ENCODE measurements around the gene ASPHD2. TPM values are rescaled to one million over a fixed set of nuclear protein-coding genes. Genes with fewer than 3 reads are reported as not detected.

The ASPHD2 gene
- total RNA-seq, 2 donors from 2014 or later, result 1.6 to 2.6 TPM

DNA sequence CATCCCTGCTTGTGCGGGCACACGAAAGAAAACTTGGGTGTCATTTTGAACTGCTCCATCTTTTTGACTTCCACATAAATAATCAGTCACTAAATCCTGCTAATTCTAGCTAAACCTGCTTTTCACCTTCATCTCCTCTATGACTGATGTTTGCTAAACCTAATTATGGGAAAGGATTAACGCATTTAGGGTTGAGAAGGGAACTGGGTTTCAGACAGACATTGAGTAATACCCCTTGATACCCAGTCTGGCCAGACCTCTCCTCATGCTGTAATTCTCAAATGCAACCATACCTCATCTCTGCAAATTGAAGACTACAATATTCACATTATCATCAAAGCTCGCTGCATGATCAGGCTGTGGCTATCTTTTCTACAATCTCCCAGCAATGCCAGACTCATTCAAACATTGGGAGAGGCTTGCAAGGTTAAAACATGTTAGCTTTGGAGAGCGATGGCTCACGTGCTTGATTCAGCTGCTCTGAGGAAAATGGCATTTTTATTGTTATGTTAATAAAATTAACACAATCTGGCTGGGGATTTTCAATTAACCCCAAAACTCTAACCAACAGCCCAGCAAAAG, 52.1 kb downstream of the ASPHD2 start:
- Histone ChIP-seq H3K27me3 (replicated peaks; ENCODE audit: insufficient read depth) (no peaks in the 10 kb centered on the region), H3K9me3 (no peaks in the 10 kb centered on the region), H3K36me3 (no peaks in the 10 kb centered on the region), H3K27ac (no peak overlapping the region), H3K4me3 (no peak overlapping the region), H3K4me1 (ENCODE audit: control insufficient read depth in 1 of 2, low read depth in 2 of 2) (peaks cover 23 to 58% of the 10 kb centered on the region in 2 donors)
- DNase-seq (ENCODE audit: low spot score) (no peak), ATAC-seq (ENCODE audit: insufficient number of reproducible peaks, low FRiP score, low read depth) (no peak)
- TF ChIP-seq CTCF (IDR thresholded peaks at IDR 0.05), result no peak

DNA sequence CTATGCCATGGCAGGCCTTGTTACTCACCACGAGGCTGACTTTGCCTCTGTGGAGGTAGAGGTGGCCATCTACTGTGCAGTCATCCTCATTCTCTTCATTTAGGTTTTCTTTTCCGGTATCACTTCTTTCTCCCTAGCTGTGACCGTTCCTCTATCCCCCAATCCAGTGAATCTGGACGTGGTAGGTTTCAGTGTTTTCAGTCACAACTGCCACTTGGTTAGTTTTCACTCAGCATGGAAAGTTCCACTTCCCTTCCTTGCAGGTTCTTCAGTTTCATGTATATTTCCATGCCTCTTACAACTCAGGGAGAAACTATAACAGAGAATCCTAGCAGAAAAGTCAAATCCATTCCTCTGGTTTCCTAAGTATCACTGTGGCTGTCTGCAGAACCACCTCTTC, 52.6 kb downstream of the ASPHD2 start:
- ATAC-seq (ENCODE audit: insufficient number of reproducible peaks, low FRiP score, low read depth), result no peak
- Histone ChIP-seq H3K4me3 (no peak overlapping the region), H3K9me3 (no peaks in the 10 kb centered on the region), H3K27ac (no peak overlapping the region), H3K4me1 (ENCODE audit: control insufficient read depth in 1 of 2, low read depth in 2 of 2) (peaks cover 23 to 58% of the 10 kb centered on the region in 2 donors), H3K27me3 (replicated peaks; ENCODE audit: insufficient read depth) (no peaks in the 10 kb centered on the region), H3K36me3 (no peaks in the 10 kb centered on the region)
- no peak for DNase-seq (ENCODE audit: low spot score)
- no peak for TF ChIP-seq CTCF (IDR thresholded peaks at IDR 0.05)

- Histone ChIP-seq H3K9me3 (no peaks in the 10 kb centered on the region), H3K27me3 (replicated peaks; ENCODE audit: insufficient read depth) (no peaks in the 10 kb centered on the region), H3K4me1 (ENCODE audit: control insufficient read depth in 1 of 2, low read depth in 2 of 2) (peaks cover 23 to 58% of the 10 kb centered on the region in 2 donors), H3K27ac (no peak overlapping the region), H3K36me3 (no peaks in the 10 kb centered on the region), H3K4me3 (no peak overlapping the region)
- ATAC-seq (ENCODE audit: insufficient number of reproducible peaks, low FRiP score, low read depth), result no peak
- DNase-seq (ENCODE audit: low spot score), result no peak
- TF ChIP-seq CTCF (IDR thresholded peaks at IDR 0.05), result no peak
Observed at GRCh38 chr22:26482161-26482560, 53.1 kb downstream of the ASPHD2 start.

GRCh38 chr22:26483043-26483438, 54.0 kb downstream of the ASPHD2 start:
- peak overlapping the region; percentile 78 to 85 for H3K27ac ChIP-seq
- H3K27me3 ChIP-seq (replicated peaks; ENCODE audit: insufficient read depth), result no peaks in the 10 kb centered on the region
- H3K4me3 ChIP-seq, result peak overlapping the region; percentile 77
- no peak for TF ChIP-seq CTCF (IDR thresholded peaks at IDR 0.05)
- H3K36me3 ChIP-seq, result no peaks in the 10 kb centered on the region
- H3K4me1 ChIP-seq (ENCODE audit: control insufficient read depth in 1 of 2, low read depth in 2 of 2), result peaks cover 23 to 58% of the 10 kb centered on the region in 2 donors
- no peak for ATAC-seq (ENCODE audit: insufficient number of reproducible peaks, low FRiP score, low read depth)
- H3K9me3 ChIP-seq, result no peaks in the 10 kb centered on the region
- DNase-seq (ENCODE audit: low spot score), result no peak

DNA sequence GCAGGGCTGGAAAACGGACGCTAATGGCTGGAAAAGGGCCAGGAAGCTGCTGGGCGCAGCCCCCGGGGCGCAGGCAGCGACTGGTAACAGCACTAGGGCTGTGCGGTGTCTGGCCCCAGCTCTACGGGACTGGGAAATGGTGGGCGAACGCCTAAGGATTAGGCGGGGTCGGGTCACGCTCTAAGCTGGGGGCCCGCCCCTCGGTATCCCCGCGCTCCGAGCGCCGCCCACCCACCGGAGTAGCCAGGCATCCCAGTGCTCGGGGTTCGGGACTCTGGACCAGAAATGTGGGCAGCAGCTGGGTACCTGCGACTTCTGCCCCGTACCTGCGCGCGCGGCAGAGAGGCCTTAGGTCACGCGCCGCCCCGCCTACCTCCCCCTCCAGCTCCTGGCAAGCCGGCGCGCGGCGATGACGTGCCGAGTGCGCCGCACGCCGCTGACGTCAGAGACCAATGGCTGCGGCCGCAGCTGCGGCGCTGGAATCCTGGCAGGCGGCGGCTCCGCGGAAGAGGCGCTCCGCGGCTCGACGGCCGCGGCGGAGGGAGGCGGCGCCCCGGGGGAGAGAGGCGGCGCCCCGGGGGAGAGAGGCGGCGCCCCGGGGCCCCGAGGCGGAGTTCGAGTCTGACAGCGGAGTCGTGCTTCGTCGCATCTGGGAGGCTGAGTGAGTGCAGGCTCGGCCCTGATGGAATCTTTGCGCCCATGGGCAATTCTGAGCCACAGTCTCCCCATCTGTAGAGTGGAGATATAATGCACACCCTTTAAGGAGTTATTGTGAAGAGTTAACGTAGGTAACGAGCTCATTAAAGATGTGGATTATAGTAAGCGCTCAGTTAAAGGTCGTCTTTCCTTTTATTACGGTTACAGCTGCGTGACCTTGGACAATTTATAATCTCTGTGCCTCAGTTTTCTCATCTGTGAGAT, 54.6 kb downstream of the ASPHD2 start, which contains the start of the genes HPS4 and SRRD:
HPS4 (minus strand) TSS at position 345 of the 921 bp plus-strand sequence. CDS start 2,021 bp downstream, outside the sequence.
SRRD (plus strand) TSS at position 439 of the 921 bp plus-strand sequence; CDS start at position 453, 14 bp downstream.
- no peaks in the 10 kb centered on the region for H3K9me3 ChIP-seq
- no peaks in the 10 kb centered on the region for H3K27me3 ChIP-seq (replicated peaks; ENCODE audit: insufficient read depth)
- peaks cover under 1% of the 10 kb centered on the region for H3K36me3 ChIP-seq
- TF ChIP-seq CTCF (IDR thresholded peaks at IDR 0.05), result no peak
- peaks cover 23 to 58% of the 10 kb centered on the region in 2 donors for H3K4me1 ChIP-seq (ENCODE audit: control insufficient read depth in 1 of 2, low read depth in 2 of 2)
- DNase-seq (ENCODE audit: low spot score), result peak; percentile 67
- peak within 1 kb of the TSS; percentile 77 for H3K4me3 ChIP-seq
- peak; percentile 65 for ATAC-seq (ENCODE audit: insufficient number of reproducible peaks, low FRiP score, low read depth)
- peak within 1 kb of the TSS; percentile 78 to 85 for H3K27ac ChIP-seq
